Amniotic stem cell (primary cell): ENCODE data around the gene CRIM1.
A peak's percentile ranks its signal among the peaks of the same experiment; 100 is the strongest.
"Not testable (repeated sequence)": the region's sequence is repeated elsewhere in the genome, so short reads cannot be mapped to it uniquely, and the experiment has no call there.

Experiments
- DNase-seq: peaks from one replicate; lab custom pipeline; 2025; lab: John Stamatoyannopoulos, UW

Gene CRIM1

GRCh38 chr2:36355151-36355889 lies at the start of gene CRIM1:
Gene CRIM1 (plus strand): TSS chr2:36355778. CDS start chr2:36356293, 515 bp downstream.
- peak; percentile 82 for DNase-seq

DNA sequence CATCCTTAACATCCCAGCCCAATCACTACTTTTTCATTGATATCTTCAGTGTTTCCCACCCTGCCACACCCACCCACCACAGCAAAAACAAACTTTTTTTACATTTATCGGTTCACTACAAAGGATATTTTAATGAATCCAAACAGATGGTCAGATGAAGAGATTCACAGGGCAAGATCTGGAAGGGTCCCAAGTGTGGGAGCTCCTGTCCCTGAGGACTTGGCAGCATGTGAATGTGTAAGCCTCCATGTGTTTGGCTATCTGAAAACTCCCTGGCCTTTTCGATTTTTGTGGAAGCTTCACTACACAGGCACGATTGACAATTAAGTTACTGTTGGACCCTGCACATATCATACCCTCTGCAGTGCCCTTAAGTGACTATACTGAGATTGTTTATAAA lies 48.1 kb upstream of the CRIM1 start:
- DNase-seq = no peak

DNA sequence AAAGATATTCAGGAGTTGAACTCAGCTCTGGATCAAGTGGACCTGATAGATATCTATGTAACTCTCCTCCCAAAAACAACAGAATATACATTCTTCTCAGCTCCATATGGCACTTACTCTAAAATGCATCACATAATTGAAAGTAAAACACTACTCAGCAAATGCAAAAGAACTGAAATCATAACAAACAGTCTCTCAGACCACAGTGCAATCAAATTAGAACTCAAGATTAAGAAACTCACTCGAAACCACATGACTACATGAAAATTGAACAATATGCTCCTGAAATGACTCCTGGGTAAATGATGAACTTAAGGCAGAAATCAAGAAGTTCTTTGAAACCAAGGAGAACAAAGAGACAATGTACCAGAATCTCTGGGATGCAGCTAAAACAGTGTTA lies 45.1 kb upstream of the CRIM1 start:
- DNase-seq = not testable (repeated sequence)

GRCh38 chr2:36318547-36318946 lies 37.0 kb upstream of the CRIM1 start:
- DNase-seq = no peak

DNA sequence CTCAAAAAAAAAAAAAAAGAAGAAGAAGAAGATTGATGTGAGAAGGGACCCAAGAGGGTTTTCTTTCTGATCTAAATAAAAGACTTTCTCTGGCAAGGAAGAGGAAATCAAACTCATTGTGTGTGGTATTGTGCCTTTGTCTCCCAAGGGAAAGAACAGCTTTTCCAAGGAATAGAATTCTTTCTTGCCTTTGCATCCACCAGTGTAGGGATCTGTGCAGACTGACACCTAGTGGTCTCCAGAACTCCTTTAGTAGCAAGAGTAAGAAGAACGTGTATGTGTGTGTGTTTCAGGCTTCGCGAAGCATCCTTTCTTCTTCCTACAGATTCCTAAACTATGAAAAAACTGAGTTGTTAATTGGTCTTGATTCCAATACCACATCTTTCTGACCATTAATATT lies 33.5 kb upstream of the CRIM1 start:
- DNase-seq = peak; percentile 32

GRCh38 chr2:36326286-36326685 lies 29.3 kb upstream of the CRIM1 start:
- DNase-seq = no peak

- DNase-seq = no peak
Observed at GRCh38 chr2:36329251-36329650, 26.3 kb upstream of the CRIM1 start.

DNA sequence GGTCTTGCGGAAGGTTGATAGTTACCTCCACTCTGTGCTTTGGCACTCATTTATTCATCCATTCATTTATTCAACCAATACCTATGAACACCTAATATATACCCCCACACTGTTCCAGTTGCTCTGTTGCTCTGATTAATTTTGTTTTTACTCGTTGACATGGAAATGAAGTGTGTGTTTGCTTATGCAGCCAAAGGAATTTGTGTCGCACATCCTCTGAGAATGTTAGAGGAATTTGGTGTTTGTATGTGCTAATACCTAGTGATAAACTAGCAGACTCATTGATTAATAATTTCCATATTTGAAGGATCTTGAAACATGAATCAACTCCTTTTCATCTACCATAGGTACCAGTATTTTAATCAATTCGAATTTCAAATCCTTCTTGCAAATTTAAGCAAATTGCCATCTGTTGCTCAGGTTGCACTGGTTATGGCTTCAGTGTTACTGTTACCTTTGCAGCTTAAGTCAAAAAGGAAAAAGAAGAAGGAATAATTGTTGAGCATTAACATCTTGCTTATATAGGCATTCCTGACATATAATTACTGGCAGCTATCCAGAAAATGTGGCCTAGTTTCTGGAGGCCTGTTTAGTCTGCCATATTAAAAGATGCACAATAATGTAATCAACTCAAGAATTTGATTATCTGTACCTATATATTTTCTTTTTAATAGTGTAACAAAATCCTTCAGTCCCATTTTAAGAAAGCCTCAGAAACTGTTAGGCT lies 25.7 kb upstream of the CRIM1 start:
- DNase-seq = peak; percentile 15

DNA sequence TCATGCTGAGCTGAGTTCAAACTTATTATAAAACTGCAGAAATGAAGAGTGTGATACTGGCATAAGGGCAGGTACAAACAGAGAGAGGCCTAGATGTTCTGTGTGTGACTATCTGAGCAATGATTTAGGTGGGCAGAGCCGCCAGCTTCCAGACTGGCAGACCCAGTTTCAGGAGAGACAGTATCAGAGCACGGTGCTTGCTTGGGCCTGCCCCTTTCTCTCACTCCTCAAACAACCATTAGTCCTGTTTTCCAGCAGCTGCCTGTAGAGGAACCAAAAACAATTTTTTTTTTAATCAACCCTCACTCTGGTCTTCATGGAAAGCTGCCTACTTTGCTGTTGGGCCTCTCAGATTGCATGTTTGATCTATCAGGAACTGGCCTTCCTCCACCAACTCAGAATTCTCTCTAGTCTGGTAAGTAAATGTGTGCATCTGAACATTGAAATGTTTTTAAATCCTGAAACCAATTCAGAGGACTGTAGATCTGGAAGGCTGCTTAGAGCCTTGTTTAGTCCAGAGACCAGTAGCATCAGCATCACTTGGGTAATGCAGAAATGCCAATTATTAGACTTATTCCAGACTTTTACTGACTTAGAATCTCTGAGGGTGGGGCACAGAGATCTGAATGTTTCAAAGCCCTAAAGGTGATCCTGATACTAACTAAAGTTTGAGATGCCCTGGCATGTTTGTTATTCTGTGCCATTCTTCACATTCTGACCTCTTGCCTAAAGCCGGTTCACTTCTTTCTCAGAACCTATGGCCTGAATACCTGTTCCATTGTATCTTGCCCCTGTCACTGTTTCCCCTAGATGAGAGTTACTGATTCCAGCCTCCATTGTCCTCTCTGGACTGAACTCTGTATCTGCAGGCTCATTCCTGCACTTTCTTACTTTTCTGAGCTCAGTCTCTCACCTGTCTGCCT lies 24.8 kb upstream of the CRIM1 start:
- no peak for DNase-seq

DNA sequence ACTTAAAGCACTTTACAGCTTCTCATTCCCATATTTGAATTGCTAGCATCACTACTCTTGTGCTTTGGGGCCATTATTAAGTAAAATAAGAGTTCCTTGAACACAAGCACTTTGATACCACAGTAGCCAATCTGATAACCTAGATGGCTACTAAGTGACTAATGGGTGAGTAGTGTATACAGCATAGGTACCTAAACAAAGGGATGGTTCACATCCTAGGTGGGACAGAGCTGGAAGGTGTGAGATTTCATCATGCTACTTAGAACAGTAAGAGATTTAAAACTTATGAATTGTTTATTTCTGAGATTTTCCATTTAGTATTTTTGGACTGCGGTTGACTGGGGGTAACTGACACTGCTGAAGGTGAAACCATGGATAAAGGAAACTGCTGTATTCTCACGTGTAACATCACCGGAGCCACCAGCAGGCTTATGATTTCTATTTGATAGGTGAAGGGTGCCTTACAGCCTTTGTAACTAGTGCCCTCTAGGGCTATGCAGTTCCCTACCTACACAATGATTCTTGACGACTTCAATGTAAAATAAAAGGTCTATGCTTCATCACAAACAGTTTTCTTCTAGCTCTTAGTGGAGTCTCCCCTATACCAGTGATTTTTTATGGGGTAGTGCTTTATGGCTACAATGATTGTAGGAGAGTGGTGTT lies 22.1 kb upstream of the CRIM1 start:
- no peak for DNase-seq

DNA sequence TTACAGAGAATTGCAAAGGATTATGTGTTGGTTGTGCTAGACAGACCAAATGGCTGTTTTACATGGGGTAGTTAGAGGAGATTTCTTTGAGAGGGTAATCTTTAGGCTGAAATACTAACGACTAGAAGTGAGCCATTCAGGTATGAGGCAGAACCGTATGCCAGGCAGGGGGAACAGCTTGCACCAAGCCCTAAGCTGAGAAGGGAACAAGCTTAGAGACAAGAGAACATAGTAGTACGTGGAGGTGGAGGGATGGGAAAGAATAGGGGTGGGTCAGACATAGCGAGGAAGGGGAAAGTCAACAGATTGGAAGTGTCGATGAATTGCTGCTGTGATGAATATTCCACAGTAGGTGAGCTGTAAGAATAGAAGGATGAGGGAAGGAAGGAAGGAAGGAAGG lies 20.0 kb upstream of the CRIM1 start:
- no peak for DNase-seq

GRCh38 chr2:36336321-36336720 lies 19.3 kb upstream of the CRIM1 start:
- no peak for DNase-seq

GRCh38 chr2:36337354-36337753 lies 18.2 kb upstream of the CRIM1 start:
- DNase-seq = no peak

DNA sequence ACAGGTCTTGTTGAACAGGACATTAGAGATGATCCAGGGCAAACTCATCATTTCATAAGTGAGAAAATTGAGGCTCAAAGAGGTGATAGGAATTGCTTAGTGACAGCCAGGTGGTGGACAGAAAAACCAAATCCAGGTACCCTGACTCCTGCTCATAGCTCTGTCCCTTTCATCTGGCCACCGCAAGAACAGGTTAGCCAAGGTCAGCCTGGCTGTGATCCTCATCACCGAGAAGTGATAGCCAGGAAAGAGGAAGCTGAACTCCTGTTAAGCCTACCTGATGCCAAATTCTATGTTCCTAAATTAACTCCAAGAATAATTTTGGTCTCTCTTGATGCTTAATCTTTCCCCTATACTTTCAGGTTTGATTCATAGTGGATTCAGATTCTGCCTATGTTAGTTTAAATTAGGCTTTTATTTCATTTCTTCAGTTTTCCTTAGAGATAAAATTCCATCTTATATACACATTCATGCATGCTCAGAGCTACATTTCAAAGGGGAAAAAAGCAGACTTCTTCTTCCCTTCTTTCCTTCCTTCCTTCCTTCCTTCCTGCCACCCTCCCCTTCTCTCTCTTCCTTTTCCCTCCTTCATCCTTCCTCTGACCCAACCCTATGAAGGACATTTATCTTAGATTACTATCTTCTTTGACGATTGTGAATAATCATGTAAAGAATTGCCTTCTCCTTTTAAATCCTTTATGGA lies 17.3 kb upstream of the CRIM1 start:
- DNase-seq = no peak

GRCh38 chr2:36338827-36339145 lies 16.8 kb upstream of the CRIM1 start:
- DNase-seq = no peak

DNA sequence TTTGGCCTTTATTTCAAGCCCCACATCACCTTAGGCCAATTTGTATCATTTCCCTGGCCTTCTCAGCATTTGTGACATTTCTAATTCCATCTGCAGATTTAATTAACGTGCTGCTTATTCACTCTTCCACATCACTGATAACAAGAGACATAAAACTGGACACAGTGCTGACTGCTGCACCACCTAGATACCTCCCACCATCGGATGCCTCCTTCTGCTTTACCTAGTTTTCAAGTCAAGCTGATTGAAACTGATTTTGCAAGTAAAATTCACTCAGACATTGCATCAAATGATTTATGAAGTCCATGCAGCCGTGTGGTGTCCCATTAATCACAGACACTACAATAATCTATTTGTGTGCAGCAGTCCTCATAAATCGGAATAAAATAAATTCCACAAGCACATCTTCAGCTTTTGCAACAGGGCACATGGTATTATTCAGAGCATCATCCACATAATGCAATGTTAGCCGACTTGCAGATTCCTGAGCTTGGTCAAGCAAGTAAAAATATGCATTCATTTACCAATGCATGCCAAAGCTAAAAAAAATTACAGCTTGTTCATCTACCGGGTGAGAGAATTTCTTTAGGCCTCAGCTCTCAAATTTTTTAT lies 15.9 kb upstream of the CRIM1 start:
- DNase-seq = no peak

GRCh38 chr2:36343606-36344005 lies 12.0 kb upstream of the CRIM1 start:
- no peak for DNase-seq

DNA sequence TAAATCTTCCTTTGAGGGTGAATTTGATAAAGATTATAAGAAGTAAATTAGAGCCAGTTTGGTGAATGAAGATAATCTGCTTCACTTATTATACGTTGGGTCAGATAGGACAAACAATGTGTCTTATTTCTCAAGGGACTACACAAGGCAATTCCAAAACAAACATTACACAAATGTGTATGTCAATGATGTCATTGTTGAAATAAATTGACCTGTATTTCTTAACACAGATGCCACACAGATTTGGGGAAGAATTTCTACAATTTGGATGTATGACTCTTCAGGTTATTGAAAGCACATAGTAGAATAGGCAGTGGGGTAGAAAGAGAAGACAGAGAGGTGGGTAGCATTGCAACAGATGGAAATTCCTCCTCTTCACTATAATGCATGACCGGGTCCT lies 6.9 kb upstream of the CRIM1 start:
- no peak for DNase-seq

- DNase-seq = no peak
Observed at GRCh38 chr2:36351291-36351690, 4.3 kb upstream of the CRIM1 start.

GRCh38 chr2:36351736-36352349 lies 3.7 kb upstream of the CRIM1 start:
- no peak for DNase-seq

DNA sequence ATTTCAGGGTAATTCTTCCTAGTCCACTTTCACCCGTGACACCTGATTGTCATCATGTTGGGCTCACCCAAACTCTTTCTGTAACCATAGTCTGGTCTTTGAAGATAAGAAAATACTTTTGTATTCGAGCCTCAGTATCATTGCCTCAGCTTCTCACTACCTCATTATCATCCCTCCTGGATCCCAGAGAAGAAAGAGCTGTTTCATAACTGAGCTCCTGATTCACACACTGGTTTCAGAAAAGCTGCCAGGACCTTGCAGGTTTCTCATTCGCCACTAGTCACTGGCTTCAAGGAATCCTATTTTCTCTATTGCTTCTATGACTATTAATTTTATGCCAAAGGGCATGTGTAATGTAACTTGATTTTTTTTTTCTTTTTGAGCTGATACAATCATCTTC lies 2.9 kb upstream of the CRIM1 start:
- no peak for DNase-seq
